RPMI8226 (cell line): ENCODE results near the gene IGFL1.
"Not testable (repeated sequence)": the region's sequence is repeated elsewhere in the genome, so short reads cannot be mapped to it uniquely, and the experiment has no call there.

ENCODE experiments used
- DNase-seq: peaks from one replicate; pipeline ENCODE4 v3.0.0-alpha.2; 2015

IGFL1 gene

DNA sequence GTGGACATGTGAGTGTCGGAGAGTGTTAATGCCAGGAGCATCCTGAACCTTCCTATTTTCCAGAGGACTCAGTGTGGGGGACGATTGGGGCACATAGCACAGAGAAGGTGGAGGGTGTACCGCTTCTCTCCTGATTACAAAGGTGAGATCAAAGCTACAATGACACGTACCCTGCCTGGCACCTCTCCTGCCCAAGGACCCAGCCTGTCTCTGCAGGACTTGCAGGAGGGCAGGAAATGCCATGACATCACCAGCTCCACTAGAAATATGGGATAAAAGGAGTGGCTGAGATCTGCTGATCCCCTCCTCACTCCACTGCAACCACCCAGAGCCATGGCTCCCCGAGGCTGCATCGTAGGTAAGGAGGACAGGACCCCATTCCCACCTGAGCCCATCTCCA, at the start of gene IGFL1:
TSS of gene IGFL1 (plus strand) at position 301 of the 400 bp plus-strand sequence. CDS start at position 334, 33 bp downstream.
- no peak for DNase-seq

DNA sequence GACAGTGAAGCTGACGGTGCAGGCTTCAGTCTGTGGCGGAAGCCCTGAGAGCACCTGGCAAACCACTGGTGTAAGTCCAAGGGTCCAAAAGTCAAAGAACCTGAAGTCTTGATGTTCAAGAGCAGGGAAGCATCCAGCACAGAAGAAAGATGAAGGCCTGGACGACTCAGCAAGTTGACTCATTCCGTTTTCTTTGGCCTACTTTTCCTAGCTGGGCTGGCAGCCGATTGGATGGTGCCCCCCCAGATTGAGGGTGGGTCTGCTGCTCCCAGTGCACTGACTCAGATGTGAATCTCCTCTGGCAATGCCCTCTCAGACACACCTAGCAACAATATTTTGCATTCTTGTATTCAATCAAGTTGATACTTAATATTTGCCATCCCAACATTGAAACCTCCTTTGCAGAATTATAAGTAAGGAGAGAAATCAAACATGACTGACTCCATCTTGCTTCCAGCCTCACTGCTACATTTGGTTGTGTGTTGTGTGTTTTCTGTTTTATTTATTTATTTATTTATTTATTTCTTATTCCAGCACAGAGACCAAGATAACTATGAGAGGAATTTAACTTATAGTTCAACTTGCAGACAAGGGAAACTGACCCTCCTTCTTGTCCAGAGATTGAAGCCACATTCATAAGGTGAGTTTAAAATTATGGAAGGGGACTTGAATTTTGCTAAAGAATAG, 48.7 kb upstream of the IGFL1 start:
- DNase-seq = no peak

DNA sequence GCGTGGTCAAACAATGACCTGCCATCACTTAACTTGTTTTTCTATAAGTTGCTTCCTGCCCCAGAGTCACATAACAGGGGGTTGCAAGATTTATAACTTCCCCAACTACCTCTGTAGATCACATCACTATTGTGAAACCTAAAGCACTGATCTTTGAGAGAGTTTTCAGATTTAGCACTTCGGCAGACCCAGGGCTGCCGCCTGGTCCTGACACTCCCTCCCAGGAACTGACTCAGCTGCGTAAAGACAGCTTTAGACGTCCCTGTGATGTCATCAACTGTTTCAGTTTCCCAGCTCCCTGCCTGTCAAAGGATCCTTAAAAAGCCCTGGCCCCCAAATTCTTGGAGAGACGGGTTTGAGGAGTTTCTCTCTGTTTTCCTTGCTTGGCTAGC, 48.2 kb upstream of the IGFL1 start:
- no peak for DNase-seq

DNA sequence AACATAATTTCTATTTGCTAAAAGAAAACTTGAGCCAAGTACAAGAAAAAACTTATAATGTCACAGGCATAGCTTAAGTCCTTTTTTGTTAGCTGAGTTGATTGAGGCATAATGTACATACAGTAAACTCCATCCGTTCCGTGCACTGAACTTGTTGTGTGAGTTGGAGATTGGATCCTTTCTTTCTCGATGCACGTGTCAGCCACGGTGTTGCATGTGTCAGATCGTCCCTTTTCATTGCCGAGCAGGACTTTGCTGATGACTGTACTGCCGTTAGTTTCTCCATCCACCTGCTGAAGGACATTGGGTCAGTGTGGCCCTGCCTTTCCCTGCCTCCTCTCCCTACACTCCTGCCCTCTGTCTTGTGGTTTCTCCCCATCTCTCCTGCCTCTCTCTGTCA, 47.1 kb upstream of the IGFL1 start:
- no peak for DNase-seq

DNA sequence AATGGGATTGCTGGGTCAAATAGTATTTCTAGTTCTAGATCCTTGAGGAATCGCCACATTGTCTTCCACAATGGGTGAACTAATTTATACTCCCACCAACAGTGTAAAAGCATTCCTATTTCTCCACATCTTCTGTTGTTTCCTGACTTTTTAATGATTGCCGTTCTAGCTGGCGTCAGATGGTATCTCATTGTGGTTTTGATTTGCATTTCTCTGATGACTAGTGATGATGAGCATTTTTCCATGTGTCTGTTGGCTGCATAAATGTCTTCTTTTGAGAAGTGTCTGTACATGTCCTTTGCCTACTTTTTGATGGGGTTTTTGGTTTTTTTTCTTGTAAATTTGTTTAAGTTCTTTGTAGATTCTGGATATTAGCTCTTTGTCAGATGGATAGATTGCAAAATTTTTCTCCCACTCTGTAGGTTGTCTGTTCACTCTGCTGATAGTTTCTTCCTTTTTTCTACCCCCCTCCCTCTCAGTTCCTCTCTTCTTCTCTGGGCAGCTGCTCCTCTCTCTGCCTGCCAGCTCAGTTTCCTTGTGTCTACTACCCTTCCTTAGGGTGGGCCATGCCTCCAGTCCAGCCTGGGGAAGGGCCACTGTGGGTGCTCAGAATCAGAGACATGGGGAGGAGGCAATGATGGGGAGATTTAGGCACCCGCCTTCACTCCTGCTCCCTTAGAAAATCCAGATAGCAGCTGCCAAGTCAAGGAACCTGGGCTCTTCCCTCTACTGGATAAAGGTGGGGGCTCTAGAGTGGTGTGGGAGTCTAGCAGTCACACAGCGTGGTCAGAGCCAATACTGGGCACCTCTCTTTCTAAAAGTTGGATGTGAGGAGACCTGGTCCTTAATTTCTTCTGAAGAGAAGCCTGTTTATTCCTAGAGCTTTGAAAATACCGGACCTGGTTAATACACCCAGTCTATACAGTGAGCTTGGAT, 44.5 kb upstream of the IGFL1 start:
- DNase-seq = not testable (repeated sequence)

DNA sequence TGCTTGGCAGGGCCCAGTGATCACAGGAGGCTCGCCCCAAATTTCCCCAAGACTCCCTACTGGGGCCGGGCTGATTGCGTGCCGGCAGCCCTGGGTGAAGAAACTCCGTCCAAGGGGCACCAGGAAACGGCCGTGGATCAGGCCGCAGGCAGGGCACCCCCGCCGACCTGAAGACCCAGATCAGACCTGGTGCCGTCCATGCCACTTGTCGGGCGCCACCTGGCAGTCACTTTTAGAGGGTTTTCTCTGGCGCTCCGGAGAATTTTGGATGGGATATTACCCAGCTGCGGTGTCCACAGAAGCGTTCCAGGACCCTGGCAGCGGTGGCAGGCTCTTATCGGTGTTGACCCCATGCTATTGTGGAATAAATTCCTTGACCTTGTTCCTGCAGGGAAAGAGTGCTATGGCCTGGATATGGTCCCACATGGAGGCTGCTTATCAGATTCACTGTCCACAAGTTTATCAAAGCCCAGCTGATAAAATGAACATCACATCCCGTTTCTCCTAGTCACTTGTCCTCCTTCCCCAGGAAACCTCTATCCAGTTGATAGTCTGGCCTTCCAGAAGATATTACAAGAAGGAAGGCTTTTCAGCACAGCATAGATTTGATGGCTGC, 43.3 kb upstream of the IGFL1 start:
- no peak for DNase-seq

DNA sequence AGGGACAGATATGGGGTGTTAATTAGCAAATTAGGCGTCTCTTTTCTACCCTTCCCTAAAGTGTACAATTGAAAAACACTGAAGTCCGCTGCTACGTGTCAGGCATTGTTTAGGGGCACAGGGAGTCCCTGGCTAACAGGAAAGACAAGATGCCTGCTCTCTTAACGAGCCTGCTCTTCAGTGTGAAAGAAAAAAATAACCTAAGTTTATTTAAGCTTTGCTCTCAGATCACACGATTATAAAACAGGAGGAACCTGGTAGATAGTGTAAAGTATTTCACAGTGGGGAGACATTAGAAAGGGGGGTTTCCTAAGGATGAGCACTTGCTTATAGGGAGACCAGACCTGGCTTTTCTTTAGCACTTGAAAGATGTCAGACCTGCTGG, 42.8 kb upstream of the IGFL1 start:
- DNase-seq = no peak

DNA sequence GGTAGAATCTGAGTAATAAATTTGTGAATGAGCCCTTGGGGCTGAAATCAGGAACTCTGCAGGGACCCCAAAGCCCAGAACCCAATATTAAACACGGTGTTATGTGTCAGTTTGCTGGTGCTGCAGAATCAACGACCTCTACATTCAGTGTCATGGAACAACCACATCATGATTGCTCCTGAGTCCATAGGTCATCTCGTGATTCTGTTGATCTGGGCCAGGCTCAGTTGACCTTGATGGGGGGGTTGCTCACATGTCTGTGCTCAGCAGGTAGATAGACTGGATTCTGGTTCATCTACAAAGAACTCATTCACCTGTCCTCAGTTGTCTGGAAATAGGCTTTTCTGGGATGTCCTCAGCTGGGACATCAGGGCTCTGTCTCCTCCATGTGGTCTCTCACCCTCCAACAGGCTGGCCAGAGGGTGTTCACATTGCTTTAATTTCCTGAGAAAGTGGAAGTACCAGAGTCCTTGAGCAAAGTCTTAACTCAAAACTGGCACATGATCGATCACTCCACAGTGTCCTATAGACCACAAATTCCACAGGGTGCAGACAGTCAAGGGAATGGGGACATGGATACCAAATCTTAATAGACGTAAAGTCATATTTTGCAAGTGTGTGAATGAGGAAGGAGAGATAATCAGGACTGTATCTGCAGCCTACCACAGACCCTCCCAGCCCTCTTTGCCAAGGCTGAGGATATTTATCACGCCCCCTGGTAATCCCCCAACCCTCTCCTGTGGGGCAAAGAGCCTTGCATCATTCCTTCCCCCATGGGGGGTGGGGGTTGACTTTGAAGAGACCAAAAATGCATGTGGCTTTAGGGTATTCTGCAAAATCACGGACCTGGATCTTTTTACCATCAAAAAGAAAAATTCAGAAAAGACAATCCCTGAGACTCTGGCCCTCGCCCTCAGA, 39.3 kb upstream of the IGFL1 start:
- no peak for DNase-seq

DNA sequence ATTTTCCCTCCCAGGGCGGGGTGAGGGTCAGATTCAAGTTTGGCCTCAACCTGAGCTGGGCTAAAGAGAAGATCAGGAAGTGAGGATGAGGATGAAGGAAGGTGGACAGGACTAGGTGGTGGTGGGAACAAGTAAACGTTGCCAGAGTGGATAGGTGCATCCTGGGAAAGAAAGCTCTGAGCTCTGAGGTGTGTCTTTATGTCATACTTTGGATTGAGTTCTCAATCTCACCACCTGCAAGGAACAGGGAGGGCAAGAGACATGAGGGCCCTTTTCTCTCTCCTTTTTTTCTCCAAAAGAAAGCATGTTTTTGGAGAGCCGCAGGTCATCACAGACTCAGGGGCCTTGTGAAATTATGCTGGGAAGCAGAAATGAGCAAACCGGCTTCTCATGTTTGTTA, 38.2 kb upstream of the IGFL1 start:
- DNase-seq = no peak

DNA sequence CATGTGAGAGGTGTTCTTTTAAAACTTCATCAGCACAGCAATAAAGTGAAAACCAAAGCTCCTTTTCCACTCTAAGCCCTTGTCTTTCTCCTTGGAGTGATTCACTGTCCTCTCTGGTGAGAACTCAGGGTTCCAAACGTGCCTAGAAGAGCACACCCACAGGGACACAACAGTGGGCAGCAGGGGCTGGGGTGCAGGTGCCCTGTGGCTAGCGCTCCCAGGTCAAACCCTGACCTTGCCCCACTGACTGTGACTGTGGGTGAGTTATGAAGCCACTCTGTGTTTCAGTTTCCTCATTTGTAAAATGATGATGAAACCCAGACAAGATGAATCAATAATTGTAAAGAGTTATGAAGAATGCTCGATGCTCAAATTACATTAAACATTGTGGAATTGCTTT, 37.6 kb upstream of the IGFL1 start:
- DNase-seq = no peak

DNA sequence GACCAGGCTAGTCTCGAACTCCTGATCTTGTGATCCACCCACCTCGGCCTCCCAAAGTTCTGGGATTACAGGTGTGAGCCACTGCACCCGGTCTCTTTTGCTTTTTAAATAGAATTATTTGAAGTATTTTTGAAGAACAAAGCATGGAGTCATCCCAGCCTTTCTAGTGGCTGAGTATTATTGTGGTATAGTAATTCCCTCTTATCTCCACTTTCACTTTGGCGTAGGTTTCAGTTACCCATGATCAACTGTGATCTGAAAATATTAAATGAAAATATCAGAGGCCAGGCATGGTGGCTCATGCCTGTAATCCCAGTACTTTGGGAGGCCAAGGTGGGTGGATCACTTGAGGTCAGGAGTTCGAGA, 36.9 kb upstream of the IGFL1 start:
- DNase-seq = not testable (repeated sequence)

DNA sequence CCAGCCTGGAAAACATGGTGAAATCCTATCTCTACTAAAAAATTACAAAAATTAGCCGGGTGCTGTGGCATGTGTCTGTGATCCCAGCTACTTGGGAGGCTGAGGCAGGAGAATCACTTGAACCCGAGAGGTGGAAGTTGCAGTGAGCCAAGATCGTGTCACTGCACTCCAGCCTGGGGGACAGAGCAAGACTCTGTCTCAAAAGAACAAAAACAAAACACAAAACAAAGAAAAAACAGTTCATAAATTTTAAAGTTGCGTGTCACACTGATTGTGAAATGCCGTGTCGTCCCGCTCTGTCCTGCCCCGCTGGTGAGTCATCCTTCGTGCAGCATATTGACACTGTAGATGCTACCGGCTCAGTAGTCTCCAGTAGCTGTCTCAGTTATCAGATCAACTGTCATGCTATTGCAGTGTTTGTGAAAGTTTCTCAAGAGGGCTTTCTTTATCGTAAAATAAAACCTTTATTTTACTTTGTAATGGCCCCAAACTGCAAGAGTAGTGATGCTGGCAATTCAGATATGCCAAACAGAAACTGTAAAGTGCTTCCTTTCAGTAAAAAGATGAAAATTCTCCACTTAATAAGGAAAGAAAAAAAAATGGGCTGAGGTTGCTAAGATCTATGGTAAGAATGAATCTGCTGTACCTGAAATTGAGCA, 36.4 kb upstream of the IGFL1 start:
- DNase-seq = no peak

DNA sequence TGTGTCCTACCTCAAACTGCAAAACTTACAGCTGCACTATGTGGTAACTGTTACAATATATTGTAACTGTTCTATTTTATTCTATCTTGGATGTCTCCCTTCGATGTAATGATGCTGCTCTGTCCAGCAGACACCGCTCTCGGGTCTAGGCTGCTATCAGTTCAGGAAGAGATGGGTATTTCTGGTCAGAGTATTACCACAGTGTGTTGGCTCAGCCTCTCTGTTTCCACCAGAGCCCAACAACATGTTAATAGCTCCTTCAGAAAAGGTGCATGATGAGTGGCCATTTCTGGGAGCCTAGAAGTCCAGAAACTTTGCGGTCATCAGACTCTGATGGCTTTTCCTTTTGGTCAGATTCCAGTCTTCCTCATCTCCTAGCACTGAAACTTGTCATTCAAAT, 35.9 kb upstream of the IGFL1 start:
- no peak for DNase-seq

DNA sequence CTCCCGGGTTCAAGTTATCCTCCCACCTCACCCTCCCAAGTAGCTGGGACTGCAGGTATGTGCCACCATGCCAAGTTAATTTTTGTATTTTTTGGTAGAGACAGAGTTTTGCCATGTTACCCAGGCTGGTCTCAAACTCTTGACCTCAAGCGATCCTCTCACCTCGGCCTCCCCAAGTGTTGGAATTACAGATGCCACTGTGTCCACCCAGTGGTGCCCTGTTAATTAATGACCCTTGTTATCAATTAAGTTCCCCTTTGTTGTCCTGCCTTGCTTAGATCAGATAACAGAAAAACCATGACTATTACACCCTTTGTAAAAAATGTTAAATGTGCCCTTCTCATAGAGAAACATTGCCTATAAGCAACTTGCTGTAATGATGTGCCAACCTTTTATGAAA, 34.4 kb upstream of the IGFL1 start:
- DNase-seq = no peak

DNA sequence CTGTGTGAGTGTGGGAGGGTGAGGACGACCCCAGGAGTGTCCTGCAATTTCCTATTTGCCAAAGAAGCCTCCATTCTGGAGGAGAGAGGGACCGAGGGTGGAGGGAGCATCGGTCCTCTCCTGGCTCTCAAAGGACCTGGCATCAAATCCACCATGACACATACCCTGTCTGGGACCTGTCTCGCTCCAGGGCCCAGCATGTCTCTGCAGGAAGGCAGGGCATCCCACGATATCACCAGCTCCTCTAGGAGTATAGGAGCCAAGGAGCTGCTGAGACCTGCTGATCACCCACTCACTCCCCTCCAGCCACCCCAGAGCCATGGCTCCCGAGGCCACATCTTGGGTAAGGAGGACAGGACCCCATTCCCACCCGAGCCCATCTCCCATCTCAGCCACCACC, 33.6 kb upstream of the IGFL1 start:
- DNase-seq = not testable (repeated sequence)

DNA sequence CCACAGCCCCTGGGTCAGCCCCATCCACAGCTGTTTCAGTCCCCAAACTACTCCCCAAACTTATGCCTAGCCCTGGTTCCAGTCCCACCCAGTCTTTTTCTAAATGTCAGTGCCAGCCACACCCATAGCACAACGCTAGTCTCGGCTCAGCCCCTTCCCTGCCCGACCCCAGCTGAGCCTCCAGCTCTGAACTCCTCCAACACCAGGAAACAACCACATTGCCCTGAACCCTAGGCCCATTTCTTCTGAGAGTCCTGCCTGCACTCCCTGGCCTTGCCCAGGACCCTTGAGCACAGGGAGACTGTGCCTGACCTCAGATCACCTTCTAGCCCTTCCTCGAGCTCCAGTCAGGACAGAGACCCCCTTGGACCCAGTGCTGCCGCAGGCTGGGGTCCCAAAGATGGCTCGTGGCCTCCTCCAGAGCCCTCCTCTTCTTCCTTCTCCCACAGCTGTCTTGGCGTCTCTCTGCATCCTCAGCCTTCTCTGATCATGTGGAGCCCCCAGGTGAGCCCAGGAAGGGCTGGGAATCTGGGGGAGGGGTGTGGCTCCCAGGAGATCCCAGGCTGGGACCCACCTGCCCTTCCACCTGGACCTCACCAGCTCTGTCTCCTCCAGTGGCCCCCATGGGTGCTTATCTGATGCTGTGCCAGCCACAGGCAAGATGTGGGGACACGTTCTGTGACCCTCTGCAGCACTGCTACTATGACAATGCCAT, 33.0 kb upstream of the IGFL1 start:
- DNase-seq = no peak

DNA sequence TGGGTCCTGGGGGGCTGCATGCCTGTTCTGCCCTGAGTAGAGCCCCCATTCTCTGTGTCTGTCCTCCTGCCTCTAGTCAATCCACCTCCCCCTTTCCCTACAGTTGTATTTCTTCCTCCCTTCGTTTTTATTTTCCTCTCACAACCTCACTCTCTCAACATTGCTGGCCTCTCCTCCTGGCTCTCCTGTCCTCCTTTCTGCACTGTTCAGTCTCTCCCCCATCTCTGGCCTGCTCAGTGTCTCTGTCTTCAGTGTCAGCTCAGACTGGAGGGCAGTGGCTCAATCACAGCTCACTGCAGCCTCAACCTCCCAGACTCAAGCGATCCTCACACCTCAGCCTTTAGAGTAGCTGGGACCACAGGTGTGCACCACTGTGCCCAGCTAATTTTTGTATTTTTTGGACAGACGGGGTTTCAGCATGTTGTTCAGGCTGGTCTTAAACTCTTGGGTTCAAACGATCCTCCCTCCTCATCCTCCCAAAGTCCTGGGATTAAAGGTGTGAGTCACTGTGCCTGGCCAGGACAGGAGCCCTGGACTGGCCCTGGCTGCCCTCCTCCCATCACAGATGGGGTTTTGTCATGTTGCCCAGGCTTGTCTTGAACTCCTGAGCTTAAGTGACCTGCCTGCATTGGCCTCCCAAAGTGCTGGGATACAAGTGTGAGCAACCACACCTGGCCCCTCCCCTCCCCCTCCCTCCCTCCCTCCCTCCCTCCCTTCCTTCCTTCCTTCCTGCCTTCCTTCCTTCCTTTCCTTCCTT, 32.0 kb upstream of the IGFL1 start:
- no peak for DNase-seq

DNA sequence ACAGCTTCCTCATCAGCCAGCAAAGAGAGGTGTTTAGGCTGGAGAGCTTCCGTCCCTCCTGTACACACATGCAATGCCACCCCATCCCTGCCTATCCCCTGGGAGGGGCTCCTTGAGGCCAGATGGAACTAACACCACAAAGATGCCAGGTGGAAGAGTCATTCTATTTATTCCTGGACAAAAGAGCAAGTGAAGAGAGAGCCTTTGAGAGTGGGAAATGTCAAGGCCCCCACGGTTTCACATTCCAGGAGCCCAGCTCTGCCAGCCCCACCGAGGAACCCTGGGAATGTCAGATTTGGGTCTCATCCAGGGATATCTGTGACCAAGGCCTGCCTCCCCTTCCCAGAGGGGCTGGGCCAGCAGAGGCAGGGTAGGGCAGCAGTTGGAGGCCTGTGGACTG, 30.8 kb upstream of the IGFL1 start:
- DNase-seq = no peak

DNA sequence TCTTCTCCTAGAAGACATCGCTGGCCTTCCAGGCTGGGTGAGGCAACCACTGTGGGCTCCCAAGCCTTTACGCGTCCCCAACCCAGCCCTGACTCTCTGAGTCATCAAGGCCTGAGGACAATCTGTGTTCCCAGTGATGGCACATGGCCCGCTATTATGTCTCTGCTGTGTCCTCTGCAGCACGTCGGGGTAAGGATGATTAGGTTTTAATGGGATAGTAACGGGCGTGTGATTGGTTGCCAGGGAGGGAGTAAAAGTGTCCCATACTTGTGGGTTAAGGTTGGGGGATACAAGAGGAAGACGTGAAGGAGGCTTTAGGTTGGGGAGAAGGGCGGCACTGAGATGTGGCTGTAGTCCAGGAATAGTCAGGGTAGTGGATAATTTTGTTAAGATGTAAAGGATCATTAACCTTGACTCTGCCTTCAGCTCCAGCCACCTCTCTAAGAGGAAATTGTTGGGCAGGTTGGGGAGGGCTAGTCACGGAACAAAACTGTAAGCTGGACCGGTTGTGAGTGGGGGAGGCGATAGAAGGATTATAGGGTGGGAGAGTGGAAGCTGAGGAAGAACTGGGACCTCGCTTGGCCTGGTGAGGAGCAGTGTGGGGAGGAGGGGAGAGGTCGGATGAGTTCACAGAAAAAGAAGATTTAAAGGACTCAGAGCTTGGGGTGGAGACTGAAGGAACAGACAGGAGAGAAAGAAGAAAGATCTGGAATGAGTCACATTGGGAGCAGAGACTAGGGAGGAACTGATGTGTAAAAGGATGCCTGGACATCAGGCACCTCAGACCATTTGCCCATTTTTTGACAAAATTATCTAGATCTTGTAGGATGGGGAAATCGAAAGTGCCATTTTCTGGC, 27.9 kb upstream of the IGFL1 start:
- no peak for DNase-seq

DNA sequence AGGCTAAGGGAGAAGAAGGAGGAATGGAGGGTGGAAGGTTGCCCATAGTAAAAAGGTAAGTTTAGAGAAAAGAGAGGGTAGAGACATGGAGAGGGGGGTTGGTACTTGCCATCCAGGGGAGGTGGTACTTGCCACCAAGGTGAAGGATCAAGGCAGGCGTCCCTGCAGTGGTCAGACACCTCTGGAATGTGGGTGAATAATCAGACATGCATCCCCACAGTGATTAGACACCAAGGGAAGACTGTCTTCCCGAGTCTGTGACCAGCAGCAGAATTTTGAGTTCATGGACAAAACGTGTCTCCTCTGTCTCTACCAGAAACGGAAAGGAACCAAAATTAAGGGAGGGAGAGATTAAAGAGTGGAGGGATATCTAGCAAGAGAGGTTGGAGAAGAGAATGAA, 27.1 kb upstream of the IGFL1 start:
- no peak for DNase-seq
